Measurements from ENCODE around the gene PTPRN2.
"Not testable (repeated sequence)": the region's sequence is repeated elsewhere in the genome, so short reads cannot be mapped to it uniquely, and the experiment has no call there.

The PTPRN2 gene

GRCh38 chr7:158431941-158432347 lies 155.7 kb downstream of the PTPRN2 start:
- DNase-seq: no peak

- no peak for DNase-seq
Measured at GRCh38 chr7:158431055-158431940, 156.3 kb downstream of the PTPRN2 start.

GRCh38 chr7:158430308-158431034 lies 157.2 kb downstream of the PTPRN2 start:
- no peak for DNase-seq

GRCh38 chr7:158428837-158429753 lies 158.5 kb downstream of the PTPRN2 start:
- no peak for DNase-seq

GRCh38 chr7:158428131-158428836 lies 159.3 kb downstream of the PTPRN2 start:
- DNase-seq: no peak

- not testable (repeated sequence) for DNase-seq
Measured at GRCh38 chr7:158425676-158426075, 161.9 kb downstream of the PTPRN2 start.

- DNase-seq: no peak
Measured at GRCh38 chr7:158424531-158424930, 163.1 kb downstream of the PTPRN2 start.

GRCh38 chr7:158424011-158424410 lies 163.6 kb downstream of the PTPRN2 start:
- no peak for DNase-seq

- no peak for DNase-seq
Measured at GRCh38 chr7:158422887-158423560, 164.6 kb downstream of the PTPRN2 start.

- no peak for DNase-seq
Measured at GRCh38 chr7:158422196-158422886, 165.3 kb downstream of the PTPRN2 start.

GRCh38 chr7:158421361-158421760 lies 166.3 kb downstream of the PTPRN2 start:
- DNase-seq: no peak

GRCh38 chr7:158420591-158421340 lies 166.9 kb downstream of the PTPRN2 start:
- DNase-seq: no peak

- DNase-seq: no peak
Measured at GRCh38 chr7:158419238-158419785, 168.3 kb downstream of the PTPRN2 start.

- not testable (repeated sequence) for DNase-seq
Measured at GRCh38 chr7:158418395-158418794, 169.2 kb downstream of the PTPRN2 start.

- no peak for DNase-seq
Measured at GRCh38 chr7:158416283-158416933, 171.2 kb downstream of the PTPRN2 start.

- DNase-seq: no peak
Measured at GRCh38 chr7:158415316-158415715, 172.3 kb downstream of the PTPRN2 start.

GRCh38 chr7:158414486-158414961 lies 173.1 kb downstream of the PTPRN2 start:
- no peak for DNase-seq

- DNase-seq: no peak
Measured at GRCh38 chr7:158414002-158414401, 173.6 kb downstream of the PTPRN2 start.
